GM10847 (cell line): ENCODE data around the gene TBCA.

Experiments used
- POLR2A ChIP-seq: IDR thresholded peaks from 2 replicates; pipeline ENCODE4 v1.6.1; 2011; ENCODE audit not compliant: insufficient read length; ENCODE audit errors: extremely low read depth

Gene TBCA

DNA sequence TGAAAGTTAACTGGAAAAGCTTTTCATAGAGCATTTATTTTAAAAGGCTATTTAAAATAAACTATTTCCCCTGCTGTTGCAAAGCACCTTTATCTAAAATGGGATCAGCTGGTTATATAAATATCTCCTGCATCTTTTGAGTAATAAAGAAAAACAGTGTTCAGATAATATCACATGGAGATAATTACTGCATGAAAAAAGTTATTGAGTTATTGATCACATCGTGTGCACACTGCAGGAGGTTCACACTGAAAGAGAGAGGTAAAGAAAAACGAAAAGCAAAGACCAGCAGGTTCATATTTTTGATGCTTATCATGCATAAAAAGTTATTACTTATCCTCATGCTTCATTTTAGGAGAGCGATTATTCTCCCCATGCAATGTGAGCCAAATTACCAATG, 82.2 kb downstream of the TBCA start:
- TF ChIP-seq POLR2A, result no peak

DNA sequence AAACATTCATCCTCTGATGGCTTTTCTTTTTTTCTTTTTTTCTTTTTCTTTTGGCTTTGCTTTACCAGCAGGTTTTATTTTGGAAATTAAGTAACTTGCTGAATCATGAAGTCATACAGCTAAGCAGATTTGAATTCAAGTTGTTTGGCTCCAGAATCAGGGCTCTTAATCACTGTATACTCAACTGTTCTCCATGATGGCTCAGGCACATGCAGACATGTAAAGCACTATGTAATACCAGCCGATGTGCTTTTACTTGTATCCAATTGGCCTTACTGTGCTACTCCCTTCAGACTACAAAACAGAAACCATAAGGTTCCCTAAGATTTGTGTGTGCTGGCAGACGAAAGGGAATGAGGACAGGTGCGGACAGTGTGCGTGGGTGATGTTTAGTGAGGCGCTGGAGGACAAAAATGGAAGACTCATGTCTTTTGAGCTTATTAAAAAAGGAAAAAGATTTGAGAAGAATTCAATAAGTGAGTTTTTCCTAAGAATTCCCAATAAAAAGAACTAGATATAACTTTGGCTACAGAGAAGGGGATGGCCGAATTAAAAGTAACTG, 92.9 kb downstream of the TBCA start:
- no peak for TF ChIP-seq POLR2A

DNA sequence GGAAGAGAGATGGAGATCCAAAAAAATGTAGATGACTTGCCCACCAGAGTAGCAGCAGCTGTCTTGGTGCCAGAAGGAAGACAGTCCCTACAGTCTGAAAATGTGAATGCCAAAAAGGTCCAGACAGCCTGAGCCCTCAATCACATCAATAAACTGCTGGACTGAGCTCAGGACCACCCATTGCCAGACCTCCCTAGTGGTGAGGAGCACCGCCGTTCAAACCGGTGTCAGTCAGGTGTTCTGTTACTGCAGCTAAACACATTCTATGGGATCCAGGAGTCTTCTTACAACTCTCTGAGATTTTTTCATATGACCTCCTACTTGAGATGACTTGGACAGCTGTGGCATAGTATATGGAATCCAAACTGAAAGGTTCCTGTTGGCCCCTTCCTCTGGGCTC, 105.6 kb downstream of the TBCA start:
- no peak for TF ChIP-seq POLR2A

DNA sequence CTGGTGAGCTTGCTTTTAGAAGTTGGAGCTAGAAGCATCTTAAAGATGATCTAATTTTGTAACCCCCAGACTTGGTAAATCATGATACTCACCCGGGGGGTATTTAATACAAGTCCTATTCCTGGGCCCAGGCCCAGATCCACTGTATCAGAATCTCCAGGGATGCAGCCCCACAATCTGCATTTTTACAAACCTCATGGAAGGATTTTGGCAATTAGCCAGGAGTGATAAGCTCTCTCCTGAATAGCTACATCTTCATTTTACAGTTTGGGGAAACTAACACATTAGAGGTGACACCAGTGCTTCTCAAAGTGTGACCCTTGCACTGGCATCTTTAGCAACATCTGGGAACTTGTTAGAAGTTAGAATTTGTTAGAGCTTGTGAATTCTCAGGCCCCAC, 106.5 kb downstream of the TBCA start:
- TF ChIP-seq POLR2A, result no peak

DNA sequence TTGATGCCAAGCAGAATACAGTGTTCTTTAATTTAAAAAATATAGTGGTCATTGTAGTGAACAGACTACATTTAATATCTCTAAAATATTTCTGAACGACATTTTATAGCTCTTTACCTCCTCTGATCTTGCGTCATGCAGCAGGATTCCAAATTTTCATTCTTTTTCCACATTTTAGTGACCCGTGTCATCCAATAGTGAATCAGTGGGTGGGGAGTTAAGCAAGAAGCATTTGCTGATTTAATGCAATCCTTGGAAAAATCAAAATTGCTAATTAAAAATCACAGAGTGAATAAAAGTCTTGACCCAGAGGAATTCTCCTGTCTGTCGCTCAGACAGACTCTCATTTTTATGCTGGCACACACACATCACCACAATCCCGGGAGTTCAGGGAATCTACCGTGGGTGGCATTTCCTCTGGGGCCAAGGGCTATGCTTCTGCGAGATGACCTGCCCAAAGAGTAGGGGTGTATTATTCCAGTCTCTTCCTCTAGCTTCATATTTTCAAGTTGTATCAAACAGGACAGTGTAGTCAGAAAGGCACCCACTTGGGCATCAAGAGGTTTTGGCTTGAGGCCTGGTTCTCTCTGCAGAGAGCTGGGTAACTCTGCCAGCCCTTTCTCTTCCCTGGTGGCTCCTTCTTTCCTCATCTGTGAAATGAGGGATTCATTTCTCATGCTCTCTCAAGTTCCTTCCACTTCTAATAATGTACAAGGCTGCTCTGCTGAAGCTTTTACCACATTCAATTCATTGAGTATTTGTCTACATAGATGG, 112.9 kb downstream of the TBCA start:
- no peak for TF ChIP-seq POLR2A

DNA sequence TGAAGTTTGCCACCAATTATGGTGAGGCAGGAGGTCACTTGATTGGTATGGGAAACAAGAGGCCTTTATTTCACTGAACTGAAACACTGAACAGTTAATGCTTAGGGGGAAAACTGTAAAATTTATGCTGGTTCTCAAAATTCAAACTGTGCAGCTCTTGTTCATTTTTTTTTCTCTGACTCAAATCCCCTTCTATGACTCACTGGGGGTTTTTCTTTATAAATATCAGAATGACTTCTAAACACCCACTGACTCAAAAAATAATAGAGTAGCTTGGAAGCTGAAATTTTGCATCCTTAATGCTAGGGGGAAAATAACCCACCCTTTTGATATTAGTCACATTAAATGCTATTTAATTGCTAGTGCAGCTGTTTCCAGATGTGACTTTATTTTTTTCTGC, 113.5 kb downstream of the TBCA start:
- TF ChIP-seq POLR2A, result no peak

DNA sequence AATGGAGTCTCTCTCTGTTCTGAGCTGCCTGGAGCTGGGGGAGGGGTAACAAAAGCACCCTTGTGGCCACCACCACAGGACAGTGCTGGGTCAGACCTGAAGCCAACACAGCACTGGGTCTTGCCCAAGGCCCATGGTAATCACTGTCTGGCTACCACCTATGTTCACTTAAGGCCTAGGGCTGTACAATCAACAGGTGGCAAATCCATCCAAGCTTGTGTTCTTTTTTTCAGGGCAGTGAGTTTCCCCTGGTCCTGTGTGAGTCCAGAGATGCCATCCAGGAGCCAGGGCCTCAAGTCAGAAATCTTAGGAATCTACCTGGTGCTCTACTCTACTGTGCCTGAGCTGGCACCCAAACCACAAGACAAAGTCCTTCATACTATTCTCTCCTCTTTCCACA, 117.5 kb downstream of the TBCA start:
- no peak for TF ChIP-seq POLR2A

DNA sequence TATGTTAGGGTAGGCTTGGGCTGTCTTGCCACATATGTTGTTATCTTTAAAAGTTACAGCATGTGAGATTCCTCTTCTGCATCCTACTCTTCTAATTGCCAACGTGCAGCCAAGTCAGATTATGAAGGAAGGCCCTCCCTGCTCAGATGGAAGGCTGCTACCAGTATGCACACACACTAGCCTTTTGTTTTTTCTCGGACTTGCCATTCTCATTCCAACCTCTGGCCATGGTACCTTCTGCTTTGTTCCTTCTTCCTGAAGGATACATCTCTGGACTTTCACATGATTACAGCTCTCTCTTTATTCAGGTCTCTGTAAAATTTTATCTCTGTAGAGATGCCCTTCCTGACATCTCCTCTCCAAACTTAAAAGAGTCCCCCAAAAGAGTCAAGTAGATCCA, 124.8 kb downstream of the TBCA start:
- TF ChIP-seq POLR2A, result no peak

DNA sequence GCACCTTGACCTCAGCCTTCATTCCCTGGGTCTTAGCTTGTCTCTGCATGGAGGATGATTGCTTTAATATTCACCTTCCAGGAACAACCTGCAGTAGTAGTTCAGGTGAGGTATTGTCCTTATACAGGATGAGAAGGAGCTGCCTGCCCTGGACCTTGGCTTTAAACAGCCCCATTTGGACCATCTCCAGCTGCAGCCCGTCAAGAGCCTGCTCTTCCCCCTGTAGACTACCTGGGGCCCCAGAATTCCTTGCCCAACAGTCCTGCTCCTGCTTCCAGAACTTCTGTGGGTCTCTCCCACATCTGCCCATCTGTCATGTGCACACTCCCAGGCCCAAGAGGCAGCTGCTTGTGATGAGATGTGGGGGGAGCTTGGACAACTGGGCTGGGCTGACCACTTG, 125.5 kb downstream of the TBCA start:
- no peak for TF ChIP-seq POLR2A

DNA sequence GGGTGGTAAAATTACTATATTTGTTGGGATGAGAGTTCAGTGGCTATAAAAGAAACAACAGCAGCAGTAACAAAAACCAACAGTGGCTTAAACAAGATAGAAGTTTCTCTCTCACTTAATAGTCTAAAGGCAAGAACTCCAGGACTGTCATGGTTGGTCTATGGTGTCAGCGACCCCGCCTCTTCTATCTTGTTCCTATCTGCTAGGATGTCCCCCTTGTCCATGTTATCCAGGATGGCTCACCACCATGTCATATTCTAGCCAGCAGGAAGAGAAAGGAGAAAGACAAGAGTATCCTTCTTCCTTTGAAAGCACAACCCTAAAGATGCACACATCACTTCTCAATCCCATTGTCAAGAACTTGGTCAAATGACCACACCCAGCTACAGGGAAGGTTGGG, 126.4 kb downstream of the TBCA start:
- no peak for TF ChIP-seq POLR2A

DNA sequence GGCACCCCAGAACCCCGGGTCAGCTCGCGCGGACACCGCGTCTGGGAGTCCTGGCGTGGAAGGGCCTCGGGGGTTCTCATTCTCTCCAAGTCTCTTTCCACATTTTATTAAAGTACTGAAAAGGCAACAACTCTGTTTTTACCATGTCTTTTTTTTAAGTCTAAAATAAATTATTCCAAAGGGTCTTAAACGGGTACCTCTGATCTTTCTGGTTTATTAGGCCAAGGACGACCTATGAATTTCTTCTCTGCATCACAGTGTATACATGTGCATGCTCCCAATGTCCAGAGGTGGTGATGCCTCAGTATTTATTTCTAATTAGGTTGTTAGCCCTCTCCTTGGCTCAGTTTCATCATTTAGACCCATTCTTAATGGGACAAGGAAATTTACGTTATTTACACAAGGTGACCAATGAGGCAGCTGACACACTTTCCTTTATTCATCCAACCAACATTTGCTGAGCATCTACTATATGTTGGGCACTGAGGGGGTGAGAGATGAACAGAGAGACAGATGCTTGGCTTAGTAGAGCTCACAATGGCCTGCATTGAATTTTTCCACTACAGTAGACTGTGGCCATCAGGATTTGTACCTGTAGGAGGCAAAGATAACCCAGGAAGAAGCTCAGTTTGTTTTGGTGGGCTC, 130.0 kb downstream of the TBCA start:
- no peak for TF ChIP-seq POLR2A

DNA sequence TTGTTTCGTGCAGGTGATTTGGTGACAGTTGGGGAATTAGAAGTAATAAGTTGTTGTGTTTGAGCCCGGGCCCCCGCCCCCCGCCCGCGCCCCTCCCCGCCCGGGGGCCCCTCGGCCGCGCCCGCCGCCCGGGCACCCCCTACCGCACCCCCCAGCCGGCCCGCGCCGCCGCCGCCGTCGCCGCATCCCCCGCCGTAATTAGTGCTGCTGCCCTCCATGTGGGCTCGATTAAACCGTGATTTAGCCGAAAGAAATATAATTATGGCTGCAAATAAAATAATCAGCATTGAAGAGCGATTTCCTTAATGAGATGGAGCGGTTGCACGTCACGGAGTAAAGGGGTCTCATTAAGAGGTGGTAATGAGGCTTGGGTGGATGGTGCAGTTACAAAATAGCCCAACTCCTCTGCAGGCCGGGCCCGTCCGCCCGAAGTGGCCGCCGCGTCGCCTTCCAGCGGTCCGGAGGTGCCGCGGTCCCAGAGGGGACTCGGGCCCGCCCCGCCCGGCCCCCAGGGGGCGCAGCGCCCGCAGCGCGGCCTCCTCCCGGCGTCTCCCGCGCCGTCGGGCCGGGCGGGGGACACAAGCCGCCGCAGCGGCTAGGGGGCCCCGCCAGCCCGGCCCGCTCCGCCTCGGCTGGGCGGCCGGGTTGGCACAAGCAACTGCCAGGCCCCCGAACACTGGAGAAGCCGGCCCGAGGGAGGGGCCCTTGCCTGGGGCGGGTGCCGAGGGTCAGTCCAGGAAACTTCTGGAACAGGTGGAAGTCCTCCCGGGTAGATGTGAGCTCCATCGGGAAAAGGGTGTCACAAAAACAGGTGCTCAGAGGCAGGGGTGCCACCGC, 130.8 kb downstream of the TBCA start:
- no peak for TF ChIP-seq POLR2A

DNA sequence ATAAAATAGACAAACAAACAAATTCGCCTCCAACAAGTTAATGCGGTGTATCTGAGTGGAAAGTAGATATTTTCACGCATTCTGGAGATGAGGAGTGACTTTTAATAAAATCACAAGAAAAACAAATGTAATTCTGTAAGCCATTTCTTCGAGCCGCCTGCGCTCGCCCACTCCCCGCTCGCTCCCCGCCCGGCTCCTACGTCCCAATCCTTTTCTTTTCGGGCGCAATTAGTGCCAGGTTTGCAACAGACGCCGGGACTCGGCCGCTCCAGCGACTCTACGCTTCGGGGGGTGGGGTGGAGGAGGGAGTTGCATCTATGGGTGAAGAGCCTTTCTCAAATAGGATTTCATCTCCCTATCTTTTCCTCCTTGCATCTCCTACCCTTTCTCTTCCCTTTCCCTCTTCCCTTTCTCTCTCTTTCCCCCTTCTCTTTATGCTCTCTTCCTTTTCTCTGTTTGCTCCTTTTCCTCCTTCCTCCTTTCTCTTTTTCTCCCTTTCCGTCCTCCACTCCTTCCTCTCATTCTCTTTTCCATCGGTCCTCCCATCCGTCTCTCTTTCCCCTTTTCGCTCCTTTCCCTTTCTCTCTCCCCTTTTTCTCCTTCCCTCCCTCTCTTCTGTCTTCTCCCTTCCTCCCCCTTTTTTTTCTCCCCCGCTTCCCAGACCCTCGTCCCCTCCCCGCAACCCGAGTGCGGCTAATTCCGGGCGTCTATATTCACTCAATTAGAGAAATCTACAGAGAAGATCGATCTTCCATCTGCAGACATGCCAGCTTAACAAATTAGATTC, 131.6 kb downstream of the TBCA start:
- no peak for TF ChIP-seq POLR2A

DNA sequence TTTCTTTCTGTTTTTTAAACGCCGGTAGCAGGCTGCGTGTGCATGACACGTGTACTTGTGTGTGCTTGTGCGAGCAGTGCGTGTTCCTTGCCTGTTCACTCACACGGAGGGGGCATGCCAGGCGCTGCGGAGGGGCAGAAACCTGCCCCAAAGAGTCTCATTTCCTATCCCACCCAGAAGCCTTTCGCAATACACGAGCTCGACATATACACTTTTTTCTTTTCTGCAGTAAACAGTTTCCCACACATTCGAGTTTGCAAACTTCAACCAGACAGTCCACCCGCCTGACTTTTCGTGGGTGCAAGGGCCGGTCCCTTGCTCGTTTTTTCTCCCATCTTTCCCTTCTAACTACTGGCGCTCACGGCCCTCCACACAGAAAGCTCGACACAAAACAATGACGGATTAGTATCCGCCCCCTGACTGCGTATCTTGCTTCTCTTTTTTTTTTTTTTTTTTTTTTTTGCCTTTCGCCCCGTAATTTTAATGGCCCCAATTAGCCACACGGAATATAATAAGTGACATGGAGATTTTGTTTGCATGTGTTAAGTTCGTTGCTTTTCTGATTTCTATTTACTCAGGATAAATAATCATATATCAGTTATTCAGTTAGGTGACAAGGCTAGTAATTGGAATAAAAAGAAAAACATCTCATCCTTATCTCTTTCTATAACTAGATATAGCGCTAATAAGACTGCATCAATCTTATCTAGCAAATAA, 132.3 kb downstream of the TBCA start:
- no peak for TF ChIP-seq POLR2A
